NCI-H146 treated with DMSO at 0.1 percent for 48 hours (cell line): ENCODE measurements around the gene KRTAP19-6.

Experiments used
- DNase-seq: peaks from one replicate; lab custom pipeline; 2025; ENCODE audit not compliant: unreplicated experiment; lab: John Stamatoyannopoulos, UW

Gene KRTAP19-6

GRCh38 chr21:30541764-30542163 lies at the start of gene KRTAP19-6:
Gene KRTAP19-6 (minus strand): TSS chr21:30541864. CDS start chr21:30541833, 31 bp downstream.
- DNase-seq: no peak

GRCh38 chr21:30590297-30590696 lies 48.6 kb upstream of the KRTAP19-6 start, which contains the start of gene KRTAP22-2:
Gene KRTAP22-2 (minus strand): TSS chr21:30590397.
- DNase-seq: no peak

GRCh38 chr21:30582870-30583269 lies 41.2 kb upstream of the KRTAP19-6 start:
- no peak for DNase-seq

- DNase-seq: no peak
Measured at GRCh38 chr21:30580132-30580531, 38.5 kb upstream of the KRTAP19-6 start.

GRCh38 chr21:30579346-30579745 lies 37.7 kb upstream of the KRTAP19-6 start:
- no peak for DNase-seq

- DNase-seq: no peak
Measured at GRCh38 chr21:30577766-30578165, 36.1 kb upstream of the KRTAP19-6 start.

GRCh38 chr21:30567617-30568016 lies 26.0 kb upstream of the KRTAP19-6 start:
- DNase-seq: no peak

- no peak for DNase-seq
Measured at GRCh38 chr21:30563630-30564029, 22.0 kb upstream of the KRTAP19-6 start.

GRCh38 chr21:30563072-30563471 lies 21.4 kb upstream of the KRTAP19-6 start:
- no peak for DNase-seq

- no peak for DNase-seq
Measured at GRCh38 chr21:30561957-30562356, 20.3 kb upstream of the KRTAP19-6 start.

- DNase-seq: no peak
Measured at GRCh38 chr21:30561264-30561895, 19.7 kb upstream of the KRTAP19-6 start, which contains the start of gene KRTAP19-7. Gene KRTAP19-7 (minus strand): TSS chr21:30561314. CDS start chr21:30561289, 25 bp downstream.

GRCh38 chr21:30555095-30555494 lies 13.4 kb upstream of the KRTAP19-6 start:
- DNase-seq: no peak

- no peak for DNase-seq
Measured at GRCh38 chr21:30552782-30553181, 11.1 kb upstream of the KRTAP19-6 start.

- no peak for DNase-seq
Measured at GRCh38 chr21:30518876-30519275, 22.8 kb downstream of the KRTAP19-6 start.

- DNase-seq: no peak
Measured at GRCh38 chr21:30515681-30516080, 26.0 kb downstream of the KRTAP19-6 start.

GRCh38 chr21:30505621-30506205 lies 36.0 kb downstream of the KRTAP19-6 start:
- DNase-seq: peak; percentile 8

GRCh38 chr21:30502041-30502440 lies 39.6 kb downstream of the KRTAP19-6 start, which contains the start of gene KRTAP19-5:
Gene KRTAP19-5 (minus strand): TSS chr21:30502141. CDS start chr21:30502090, 51 bp downstream.
- no peak for DNase-seq

GRCh38 chr21:30497065-30497464 lies 44.6 kb downstream of the KRTAP19-6 start, which contains the start of gene KRTAP19-4:
Gene KRTAP19-4 (minus strand): TSS chr21:30497165. CDS start chr21:30497110, 55 bp downstream.
- no peak for DNase-seq

- no peak for DNase-seq
Measured at GRCh38 chr21:30491963-30492428, 49.7 kb downstream of the KRTAP19-6 start, which contains the start of gene KRTAP19-3. Gene KRTAP19-3 (minus strand): TSS chr21:30492013. CDS start chr21:30491957, 56 bp downstream.
